Stomach (tissue), 4 donors: ENCODE data around the gene FBXO36.

ENCODE experiments used
- EP300 ChIP-seq: sonication (generic); formaldehyde crosslinking; IDR thresholded peaks from one replicate; pipeline ENCODE4 v1.6.1; 2017; ENCODE audit warnings: antibody characterized with exemption
- POLR2AphosphoS5 ChIP-seq, 3 donors: sonication (generic); formaldehyde crosslinking; IDR thresholded peaks; one replicate each; pipeline ENCODE4 v1.6.1; 2016; ENCODE audit warnings: antibody characterized with exemption in 3 of 3
- TF ChIP-seq, protein P1 (sequence below), 7 experiments: fragments of 450-650 bp in 4 of 7; fragments of 200-600 bp in 3 of 7; sonication (generic) in 3 of 7; IDR thresholded peaks; one replicate each; pipeline ENCODE4 v1.5.1; 2016 to 2019; ENCODE audit warnings: antibody characterized with exemption in 7 of 7, control low read depth in 2 of 7, mild to moderate bottlenecking in 1 of 7

DNA sequence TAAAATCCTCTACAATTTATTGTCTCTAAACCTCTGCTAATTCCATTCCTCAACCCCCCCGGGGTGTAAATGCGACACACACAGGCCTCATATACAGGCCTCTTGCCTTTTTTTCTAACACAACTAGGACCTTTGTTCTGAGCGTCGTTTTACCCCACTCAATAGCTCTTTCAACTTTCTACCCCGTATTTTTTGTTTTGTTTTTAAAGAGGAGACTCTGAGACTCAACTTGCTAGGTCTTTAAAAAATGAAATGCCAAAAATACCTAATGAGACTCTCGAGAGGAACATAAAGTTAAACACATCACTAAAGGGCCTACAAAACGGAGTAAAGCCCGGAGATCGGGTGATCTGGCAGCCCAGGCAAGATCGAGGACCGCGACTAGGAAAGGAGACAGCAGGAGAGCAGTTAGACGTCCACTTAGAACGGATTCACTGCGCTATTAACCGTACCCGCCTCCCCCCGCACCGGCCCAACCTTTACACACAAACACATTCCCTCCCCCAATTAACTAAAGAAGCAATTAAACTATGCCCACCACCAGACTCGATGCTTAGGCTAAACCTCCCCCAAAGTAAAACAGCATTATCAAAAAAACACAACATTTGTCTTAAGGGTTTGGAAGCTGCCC lies 2.2 kb upstream of the FBXO36 start:
- TF ChIP-seq, protein P1, sequence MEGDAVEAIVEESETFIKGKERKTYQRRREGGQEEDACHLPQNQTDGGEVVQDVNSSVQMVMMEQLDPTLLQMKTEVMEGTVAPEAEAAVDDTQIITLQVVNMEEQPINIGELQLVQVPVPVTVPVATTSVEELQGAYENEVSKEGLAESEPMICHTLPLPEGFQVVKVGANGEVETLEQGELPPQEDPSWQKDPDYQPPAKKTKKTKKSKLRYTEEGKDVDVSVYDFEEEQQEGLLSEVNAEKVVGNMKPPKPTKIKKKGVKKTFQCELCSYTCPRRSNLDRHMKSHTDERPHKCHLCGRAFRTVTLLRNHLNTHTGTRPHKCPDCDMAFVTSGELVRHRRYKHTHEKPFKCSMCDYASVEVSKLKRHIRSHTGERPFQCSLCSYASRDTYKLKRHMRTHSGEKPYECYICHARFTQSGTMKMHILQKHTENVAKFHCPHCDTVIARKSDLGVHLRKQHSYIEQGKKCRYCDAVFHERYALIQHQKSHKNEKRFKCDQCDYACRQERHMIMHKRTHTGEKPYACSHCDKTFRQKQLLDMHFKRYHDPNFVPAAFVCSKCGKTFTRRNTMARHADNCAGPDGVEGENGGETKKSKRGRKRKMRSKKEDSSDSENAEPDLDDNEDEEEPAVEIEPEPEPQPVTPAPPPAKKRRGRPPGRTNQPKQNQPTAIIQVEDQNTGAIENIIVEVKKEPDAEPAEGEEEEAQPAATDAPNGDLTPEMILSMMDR (IDR thresholded peaks at IDR 0.05) = no peak
- TF ChIP-seq POLR2AphosphoS5 (IDR thresholded peaks at IDR 0.05) (no peak), EP300 (no peak)
